ENCODE data around the gene NOTUM. TPM values are rescaled to one million over a fixed set of nuclear protein-coding genes. Genes with fewer than 3 reads are reported as not detected.
"Not testable (repeated sequence)": the region's sequence is repeated elsewhere in the genome, so short reads cannot be mapped to it uniquely, and the experiment has no call there.

NOTUM gene
- total and polyA plus RNA-seq, 12 donors: 0.07 to 9.7 (median 0.69) TPM; not detected in 3

- 84 to 96% (median 91%) methylated on average over 14 to 26 of the region's 26 CpGs for WGBS, 4 donors
- no peaks in the 10 kb centered on the region for H3K36me3 ChIP-seq (replicated peaks in 1 of 2)
- H3K27me3 ChIP-seq: peaks cover 14% of the 10 kb centered on the region
- intact Hi-C loops (cut with DNase I): no loop called here
- peaks cover 5 to 8% of the 10 kb centered on the region in 2 donors for H3K4me1 ChIP-seq (replicated peaks in 1 of 2)
- DNase-seq: no peak
- H3K9me3 ChIP-seq (replicated peaks in 1 of 3): no peaks in the 10 kb centered on the region
- H3K4me3 ChIP-seq: no peak overlapping the region
- TF ChIP-seq, protein P1, sequence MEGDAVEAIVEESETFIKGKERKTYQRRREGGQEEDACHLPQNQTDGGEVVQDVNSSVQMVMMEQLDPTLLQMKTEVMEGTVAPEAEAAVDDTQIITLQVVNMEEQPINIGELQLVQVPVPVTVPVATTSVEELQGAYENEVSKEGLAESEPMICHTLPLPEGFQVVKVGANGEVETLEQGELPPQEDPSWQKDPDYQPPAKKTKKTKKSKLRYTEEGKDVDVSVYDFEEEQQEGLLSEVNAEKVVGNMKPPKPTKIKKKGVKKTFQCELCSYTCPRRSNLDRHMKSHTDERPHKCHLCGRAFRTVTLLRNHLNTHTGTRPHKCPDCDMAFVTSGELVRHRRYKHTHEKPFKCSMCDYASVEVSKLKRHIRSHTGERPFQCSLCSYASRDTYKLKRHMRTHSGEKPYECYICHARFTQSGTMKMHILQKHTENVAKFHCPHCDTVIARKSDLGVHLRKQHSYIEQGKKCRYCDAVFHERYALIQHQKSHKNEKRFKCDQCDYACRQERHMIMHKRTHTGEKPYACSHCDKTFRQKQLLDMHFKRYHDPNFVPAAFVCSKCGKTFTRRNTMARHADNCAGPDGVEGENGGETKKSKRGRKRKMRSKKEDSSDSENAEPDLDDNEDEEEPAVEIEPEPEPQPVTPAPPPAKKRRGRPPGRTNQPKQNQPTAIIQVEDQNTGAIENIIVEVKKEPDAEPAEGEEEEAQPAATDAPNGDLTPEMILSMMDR (IDR thresholded peaks at IDR 0.05): no peak
- no peak for TF ChIP-seq POLR2A (IDR thresholded peaks at IDR 0.05)
- H3K27ac ChIP-seq: no peak overlapping the region
Observed at GRCh38 chr17:81955058-81955681, 5.8 kb downstream of the NOTUM start.

DNA sequence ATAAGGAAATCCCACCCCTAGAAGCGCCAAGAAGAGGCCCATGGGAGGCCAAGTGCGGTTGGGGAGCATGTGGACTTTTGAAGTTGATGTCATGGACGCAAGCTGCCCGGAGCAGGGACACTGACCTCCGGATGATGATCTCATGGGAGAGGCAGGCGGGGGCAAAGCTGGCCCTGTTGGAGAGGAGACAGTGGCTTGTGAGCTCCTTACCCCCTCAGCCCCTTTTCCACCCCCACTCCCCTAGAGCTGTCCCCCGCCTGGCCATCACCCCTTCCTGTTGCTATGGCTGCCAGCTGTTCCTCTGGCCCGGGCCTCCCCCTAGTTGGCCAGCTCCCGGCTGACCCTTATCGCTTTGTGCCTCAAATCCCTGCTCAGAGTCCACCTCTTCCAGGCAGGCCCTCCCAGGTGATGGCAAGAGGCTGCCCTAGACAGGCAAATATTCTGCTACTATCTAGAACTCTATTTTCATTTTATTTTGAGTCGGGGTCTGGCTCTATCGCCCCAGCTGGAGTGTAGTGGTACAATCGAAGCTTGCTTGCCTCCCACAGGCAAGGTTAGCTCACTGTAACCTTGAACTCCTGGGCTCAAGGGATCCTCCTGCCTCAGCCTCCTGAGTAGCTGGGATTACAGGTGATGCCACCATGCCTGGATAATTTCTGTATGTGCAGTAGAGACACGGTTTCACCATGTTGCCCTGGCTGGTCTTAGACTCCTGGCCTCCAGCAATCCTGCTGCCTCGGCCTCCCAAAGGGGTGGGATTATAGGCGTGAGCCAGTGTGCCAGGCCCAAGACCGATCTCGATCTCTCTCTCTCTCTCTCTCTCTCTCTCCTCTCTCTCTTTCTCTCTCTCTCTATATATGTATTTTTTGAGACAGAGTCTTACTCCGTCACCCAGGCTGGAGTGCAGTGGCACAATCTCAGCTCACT, 6.6 kb downstream of the NOTUM start:
- Histone ChIP-seq H3K27me3 (peaks cover 8% of the 10 kb centered on the region), H3K36me3 (replicated peaks in 1 of 2) (no peaks in the 10 kb centered on the region), H3K4me1 (replicated peaks in 1 of 2) (peaks cover 0 to 3% of the 10 kb centered on the region in 2 donors), H3K27ac (no peak overlapping the region), H3K9me3 (replicated peaks in 1 of 3) (no peaks in the 10 kb centered on the region), H3K4me3 (no peak overlapping the region)
- DNase-seq: no peak
- intact Hi-C loops (cut with DNase I): no loop called here
- WGBS, 4 donors: 81 to 88% (median 83%) methylated on average over 9 to 19 of the region's 19 CpGs
- no peak for TF ChIP-seq POLR2A (IDR thresholded peaks at IDR 0.05)
- TF ChIP-seq, protein P1 (IDR thresholded peaks at IDR 0.05): no peak

GRCh38 chr17:81953443-81953842, 7.5 kb downstream of the NOTUM start:
- DNase-seq; H3K36me3 ChIP-seq (replicated peaks in 1 of 2); H3K27me3 ChIP-seq; H3K9me3 ChIP-seq (replicated peaks in 1 of 3); H3K4me3 ChIP-seq; intact Hi-C loops (cut with DNase I); H3K27ac ChIP-seq; H3K4me1 ChIP-seq (replicated peaks in 1 of 2): not testable (repeated sequence)
- 67 to 82% (median 77%) methylated on average over 5 of the region's 5 CpGs for WGBS, 4 donors

DNA sequence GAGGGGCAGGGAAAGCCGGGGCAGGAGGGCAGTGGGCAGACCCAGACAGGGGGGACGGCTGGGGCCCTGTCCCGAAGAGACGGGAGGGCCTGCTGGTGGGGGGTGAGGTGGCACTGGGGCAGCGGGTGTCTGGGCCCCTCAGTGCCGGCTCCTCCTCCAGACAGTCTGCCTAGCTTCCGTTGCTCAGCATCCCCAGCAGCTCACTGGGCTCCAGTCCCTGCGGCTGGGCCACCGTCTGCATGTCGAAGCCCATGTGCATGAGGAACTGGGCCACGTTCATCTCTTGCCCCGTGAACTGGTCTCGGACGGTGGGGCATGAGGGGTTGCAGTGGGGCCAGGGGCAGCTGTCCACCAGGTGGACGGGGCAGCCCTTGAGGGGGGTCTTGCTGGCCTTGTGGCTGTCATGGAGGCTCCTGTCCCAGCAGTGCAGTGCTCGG, 8.2 kb downstream of the NOTUM start:
- intact Hi-C loops (cut with DNase I): no loop called here
- DNase-seq: no peak
- TF ChIP-seq, protein P1 (IDR thresholded peaks at IDR 0.05): no peak
- no peak for TF ChIP-seq POLR2A (IDR thresholded peaks at IDR 0.05)
- H3K27me3 ChIP-seq: no peaks in the 10 kb centered on the region
- H3K4me1 ChIP-seq (replicated peaks in 1 of 2): no peaks in the 10 kb centered on the region
- no peak overlapping the region for H3K27ac ChIP-seq
- H3K36me3 ChIP-seq (replicated peaks in 1 of 2): no peaks in the 10 kb centered on the region
- H3K4me3 ChIP-seq: no peak overlapping the region
- 73 to 90% (median 77%) methylated on average over 4 to 16 of the region's 16 CpGs for WGBS, 4 donors
- no peaks in the 10 kb centered on the region for H3K9me3 ChIP-seq (replicated peaks in 1 of 3)
